ENCODE measurements around the gene JAK3. TPM values are rescaled to one million over a fixed set of nuclear protein-coding genes. Genes with fewer than 3 reads are reported as not detected.

JAK3 gene
- total RNA-seq, 1 experiment from 2014 or later: 3.3 TPM

GRCh38 chr19:17796838-17797423 is 50.9 kb downstream of the JAK3 start:
- no peak overlapping the region for H3K4me3 Mint-ChIP-seq
- no peaks in the 10 kb centered on the region for H3K79me2 ChIP-seq (ENCODE audit: insufficient read depth, low read length)
- no peak overlapping the region for H3K9ac ChIP-seq (ENCODE audit: extremely low read depth, insufficient read length, low read length)
- peaks cover 30% of the 10 kb centered on the region for H3K27me3 Mint-ChIP-seq (ENCODE audit: low read depth)
- no peak overlapping the region for H3K4me2 ChIP-seq (ENCODE audit: insufficient read depth, insufficient read length, low read length)
- H3K4me1 Mint-ChIP-seq: peaks cover 0 to 11% of the 10 kb centered on the region in 2 experiments; a peak in 3 of 4 replicates
- peaks cover 12% of the 10 kb centered on the region for H3K23me2 ChIP-seq (ENCODE audit: insufficient read length, low read depth, low read length, poor library complexity, severe bottlenecking)
- H3K36me3 Mint-ChIP-seq (ENCODE audit: insufficient read depth in 1 of 3, low read depth in 3 of 3): no peaks in the 10 kb centered on the region
- no peak overlapping the region for H2BK20ac ChIP-seq (ENCODE audit: low read depth, low read length, poor library complexity, severe bottlenecking)
- no peak overlapping the region for H2AK5ac ChIP-seq (ENCODE audit: insufficient read length, low read length)
- no peaks in the 10 kb centered on the region for H3K79me1 ChIP-seq (ENCODE audit: insufficient read depth, low read depth, low read length, poor library complexity, severe bottlenecking)
- no peak overlapping the region for H4K5ac ChIP-seq (ENCODE audit: insufficient read length, low read depth, low read length)
- H2BK12ac ChIP-seq (ENCODE audit: insufficient read length, low read depth, low read length): no peak overlapping the region
- TF ChIP-seq, protein P1, sequence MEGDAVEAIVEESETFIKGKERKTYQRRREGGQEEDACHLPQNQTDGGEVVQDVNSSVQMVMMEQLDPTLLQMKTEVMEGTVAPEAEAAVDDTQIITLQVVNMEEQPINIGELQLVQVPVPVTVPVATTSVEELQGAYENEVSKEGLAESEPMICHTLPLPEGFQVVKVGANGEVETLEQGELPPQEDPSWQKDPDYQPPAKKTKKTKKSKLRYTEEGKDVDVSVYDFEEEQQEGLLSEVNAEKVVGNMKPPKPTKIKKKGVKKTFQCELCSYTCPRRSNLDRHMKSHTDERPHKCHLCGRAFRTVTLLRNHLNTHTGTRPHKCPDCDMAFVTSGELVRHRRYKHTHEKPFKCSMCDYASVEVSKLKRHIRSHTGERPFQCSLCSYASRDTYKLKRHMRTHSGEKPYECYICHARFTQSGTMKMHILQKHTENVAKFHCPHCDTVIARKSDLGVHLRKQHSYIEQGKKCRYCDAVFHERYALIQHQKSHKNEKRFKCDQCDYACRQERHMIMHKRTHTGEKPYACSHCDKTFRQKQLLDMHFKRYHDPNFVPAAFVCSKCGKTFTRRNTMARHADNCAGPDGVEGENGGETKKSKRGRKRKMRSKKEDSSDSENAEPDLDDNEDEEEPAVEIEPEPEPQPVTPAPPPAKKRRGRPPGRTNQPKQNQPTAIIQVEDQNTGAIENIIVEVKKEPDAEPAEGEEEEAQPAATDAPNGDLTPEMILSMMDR (conservative IDR thresholded peaks at IDR 0.05): no peak
- H3K9me3 ChIP-seq (ENCODE audit: control insufficient read depth, low read depth, low read length): no peaks in the 10 kb centered on the region
- H2BK120ac ChIP-seq (ENCODE audit: low read depth, low read length, poor library complexity, severe bottlenecking): no peak overlapping the region
- H3K4me1 ChIP-seq (ENCODE audit: insufficient read depth, low read length): no peaks in the 10 kb centered on the region
- no peak overlapping the region for H4K8ac ChIP-seq (replicated peaks; ENCODE audit: insufficient read length, low read depth, low read length)
- no peaks in the 10 kb centered on the region for H4K20me1 ChIP-seq (ENCODE audit: control insufficient read depth, insufficient read depth, insufficient read length)
- no peak overlapping the region for H2BK15ac ChIP-seq (ENCODE audit: low read depth, low read length)
- no peak overlapping the region for H3K4ac ChIP-seq (ENCODE audit: low read depth, low read length)
- no CpG with 5 or more reads among the region's 1 CpG for WGBS (ENCODE audit: extremely low coverage, insufficient read length, low lambda C conversion rate)
- no peak overlapping the region for H2AFZ ChIP-seq (ENCODE audit: low read length)
- no peak overlapping the region for H2BK5ac ChIP-seq (ENCODE audit: insufficient read length, low read length)
- H3K18ac ChIP-seq (ENCODE audit: insufficient read length, low read depth, low read length): no peak overlapping the region
- H3K27ac ChIP-seq (ENCODE audit: insufficient read length, low read depth, low read length): no peak overlapping the region
- no peak for DNase-seq
- no peaks in the 10 kb centered on the region; the same call in 1 of the 2 replicates for H3K27me3 ChIP-seq (ENCODE audit: insufficient read depth, low read length)
- no peak overlapping the region for H3K56ac ChIP-seq (ENCODE audit: insufficient read length, low read depth, low read length)
- H3K9me3 Mint-ChIP-seq: no peaks in the 10 kb centered on the region
- H3K27ac Mint-ChIP-seq: no peak overlapping the region
- no peak overlapping the region for H3K14ac ChIP-seq (ENCODE audit: insufficient read depth, low read length)
- H3T11ph ChIP-seq (ENCODE audit: low read length): no peak overlapping the region
- no peak overlapping the region for H4K91ac ChIP-seq (ENCODE audit: insufficient read length, low read depth, low read length)
- no peak overlapping the region for H3K23ac ChIP-seq (ENCODE audit: insufficient read length, low read depth, low read length)
